Hepatocyte (in vitro differentiated cells): ENCODE data around the gene NPAS4.

ENCODE experiments used
- CTCF ChIP-seq: fragments of 200-600 bp; sonication (generic); IDR thresholded peaks from 2 replicates; pipeline ENCODE4 v1.5.1; 2016; ENCODE audit warnings: antibody characterized with exemption, mild to moderate bottlenecking; ENCODE audit not compliant: poor library complexity
- EZH2 ChIP-seq: fragments of 200-600 bp; sonication (generic); IDR thresholded peaks from 2 replicates; pipeline ENCODE4 v1.6.1; 2016; ENCODE audit warnings: antibody characterized with exemption, mild to moderate bottlenecking, borderline replicate concordance
- EZH2phosphoT487 ChIP-seq: fragments of 200-600 bp; sonication (generic); IDR thresholded peaks from one replicate; pipeline ENCODE4 v1.6.1; 2018; ENCODE audit warnings: antibody characterized with exemption, mild to moderate bottlenecking, low read depth, moderate library complexity; ENCODE audit not compliant: unreplicated experiment, severe bottlenecking

- TF ChIP-seq CTCF (no peak), EZH2 (no peak), EZH2phosphoT487 (no peak)
These were observed 6.5 kb upstream of the NPAS4 start for GRCh38 chr11:66414120-66414934.
